Medulla oblongata (tissue), 1 donor: ENCODE measurements around the gene LCN10.

Experiments
- DNase-seq: peaks from one replicate; pipeline ENCODE4 v3.0.0-alpha.2; 2015; ENCODE audit errors: extremely low spot score

LCN10 gene

GRCh38 chr9:136739509-136739908 lies 3.2 kb downstream of the LCN10 start:
- DNase-seq = no peak

GRCh38 chr9:136738960-136739359 lies 3.8 kb downstream of the LCN10 start:
- no peak for DNase-seq

GRCh38 chr9:136735812-136736480 lies 6.8 kb downstream of the LCN10 start:
- no peak for DNase-seq

- no peak for DNase-seq
Measured at GRCh38 chr9:136734837-136735496, 7.8 kb downstream of the LCN10 start.

GRCh38 chr9:136733611-136734010 lies 9.1 kb downstream of the LCN10 start:
- DNase-seq = no peak

GRCh38 chr9:136732444-136733178 lies 10.1 kb downstream of the LCN10 start:
- DNase-seq = no peak

- no peak for DNase-seq
Measured at GRCh38 chr9:136729926-136730325, 12.8 kb downstream of the LCN10 start.

- no peak for DNase-seq
Measured at GRCh38 chr9:136729144-136729543, 13.6 kb downstream of the LCN10 start.

GRCh38 chr9:136728548-136729123 lies 14.1 kb downstream of the LCN10 start:
- no peak for DNase-seq

GRCh38 chr9:136728080-136728547 lies 14.6 kb downstream of the LCN10 start:
- peak; percentile 84 for DNase-seq

GRCh38 chr9:136726631-136727191 lies 16.0 kb downstream of the LCN10 start:
- DNase-seq = no peak

GRCh38 chr9:136726118-136726517 lies 16.6 kb downstream of the LCN10 start:
- no peak for DNase-seq

- DNase-seq = no peak
Measured at GRCh38 chr9:136725612-136726011, 17.1 kb downstream of the LCN10 start.

GRCh38 chr9:136724772-136725171 lies 18.0 kb downstream of the LCN10 start:
- DNase-seq = no peak

- no peak for DNase-seq
Measured at GRCh38 chr9:136723989-136724388, 18.8 kb downstream of the LCN10 start.

- no peak for DNase-seq
Measured at GRCh38 chr9:136723362-136723976, 19.3 kb downstream of the LCN10 start.

- no peak for DNase-seq
Measured at GRCh38 chr9:136722969-136723356, 19.8 kb downstream of the LCN10 start.

GRCh38 chr9:136722093-136722968 lies 20.4 kb downstream of the LCN10 start:
- DNase-seq = no peak

- DNase-seq = no peak
Measured at GRCh38 chr9:136721339-136722092, 21.2 kb downstream of the LCN10 start.

- no peak for DNase-seq
Measured at GRCh38 chr9:136720898-136721338, 21.8 kb downstream of the LCN10 start.
